GM12864 (cell line): ENCODE results near the gene CCM2.
A peak's percentile ranks its signal among the peaks of the same experiment; 100 is the strongest.

Experiments used
- DNase-seq: peaks from one replicate; pipeline ENCODE4 v3.0.0-alpha.2; 2011; ENCODE audit warnings: low read depth
- H3K4me3 ChIP-seq: 2 replicates; pipeline ENCODE4 v1.5.1; 2011; ENCODE audit warnings: mild to moderate bottlenecking, low read depth, low read length, control low read depth
- TF ChIP-seq, protein P1 (sequence below): IDR thresholded peaks from 2 replicates; pipeline ENCODE4 v1.5.1; 2011; ENCODE audit warnings: low read depth, mild to moderate bottlenecking, moderate library complexity, low read length, control low read depth, inconsistent platforms; ENCODE audit errors: missing control alignments

CCM2 gene

DNA sequence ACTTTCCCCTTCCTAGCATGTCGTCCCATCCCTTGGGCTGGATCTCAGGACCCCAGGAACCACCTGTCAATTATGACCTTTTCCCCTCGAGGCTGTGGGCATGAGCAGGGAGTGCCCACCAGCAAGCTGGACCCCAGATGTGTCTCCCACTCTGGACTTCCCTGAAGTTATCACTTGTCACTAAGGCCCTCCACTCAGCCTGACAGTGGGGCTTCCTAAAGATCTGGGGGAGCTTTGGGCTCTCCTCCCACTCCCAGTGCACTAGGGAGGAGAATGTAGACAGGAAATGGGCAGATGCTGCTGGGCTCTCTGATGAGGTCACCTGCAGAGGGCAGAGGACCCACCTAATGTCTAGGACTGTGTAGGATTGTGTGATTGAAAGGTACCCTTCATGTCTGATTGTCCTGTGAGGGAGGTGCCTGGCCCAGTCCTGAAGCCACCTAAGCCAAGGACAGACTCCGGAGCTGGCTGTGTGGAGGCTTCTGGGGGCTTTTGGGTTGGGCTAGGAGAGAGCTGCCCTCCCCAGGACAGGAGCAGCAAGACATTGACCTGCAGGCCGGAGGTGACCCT is 39.9 kb upstream of the CCM2 start:
- DNase-seq, result no peak
- TF ChIP-seq, protein P1, sequence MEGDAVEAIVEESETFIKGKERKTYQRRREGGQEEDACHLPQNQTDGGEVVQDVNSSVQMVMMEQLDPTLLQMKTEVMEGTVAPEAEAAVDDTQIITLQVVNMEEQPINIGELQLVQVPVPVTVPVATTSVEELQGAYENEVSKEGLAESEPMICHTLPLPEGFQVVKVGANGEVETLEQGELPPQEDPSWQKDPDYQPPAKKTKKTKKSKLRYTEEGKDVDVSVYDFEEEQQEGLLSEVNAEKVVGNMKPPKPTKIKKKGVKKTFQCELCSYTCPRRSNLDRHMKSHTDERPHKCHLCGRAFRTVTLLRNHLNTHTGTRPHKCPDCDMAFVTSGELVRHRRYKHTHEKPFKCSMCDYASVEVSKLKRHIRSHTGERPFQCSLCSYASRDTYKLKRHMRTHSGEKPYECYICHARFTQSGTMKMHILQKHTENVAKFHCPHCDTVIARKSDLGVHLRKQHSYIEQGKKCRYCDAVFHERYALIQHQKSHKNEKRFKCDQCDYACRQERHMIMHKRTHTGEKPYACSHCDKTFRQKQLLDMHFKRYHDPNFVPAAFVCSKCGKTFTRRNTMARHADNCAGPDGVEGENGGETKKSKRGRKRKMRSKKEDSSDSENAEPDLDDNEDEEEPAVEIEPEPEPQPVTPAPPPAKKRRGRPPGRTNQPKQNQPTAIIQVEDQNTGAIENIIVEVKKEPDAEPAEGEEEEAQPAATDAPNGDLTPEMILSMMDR, result no peak

DNA sequence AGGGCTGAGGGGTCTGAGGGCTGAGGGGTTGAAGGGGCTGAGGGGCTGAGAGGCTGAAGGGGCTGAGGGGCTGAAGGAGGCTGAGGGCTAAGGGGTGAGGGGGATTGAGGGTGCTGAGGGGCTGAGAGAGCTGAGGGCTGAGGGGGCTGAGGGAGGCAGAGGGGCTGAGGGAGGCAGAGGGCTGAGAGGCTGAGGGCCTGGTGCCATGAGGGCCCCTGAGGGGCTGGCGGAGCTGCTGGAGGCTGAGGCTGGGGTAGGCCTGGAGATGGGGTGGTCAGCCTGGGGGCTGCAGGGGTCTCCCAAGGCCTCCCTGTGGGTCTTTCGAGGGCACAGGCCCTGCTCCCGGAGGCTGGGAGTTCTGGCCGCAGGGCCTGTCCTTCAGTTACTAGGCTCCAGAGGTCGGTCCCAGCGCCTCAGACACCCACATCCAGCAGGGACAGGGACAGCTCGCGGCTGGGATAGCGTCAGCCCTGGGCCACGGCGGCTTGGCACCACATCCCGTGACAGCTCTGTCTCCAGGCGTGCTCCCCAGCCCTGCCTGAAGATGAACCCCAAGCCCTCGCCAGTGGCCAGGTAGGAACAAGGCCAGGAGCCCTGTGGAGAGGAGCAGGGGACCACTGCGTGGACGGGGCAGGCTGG is 38.0 kb upstream of the CCM2 start:
- TF ChIP-seq, protein P1, result no peak

More for the DNA sequence above, 39.9 kb upstream of the CCM2 start:
- H3K4me3 ChIP-seq, result no peak overlapping the region

DNA sequence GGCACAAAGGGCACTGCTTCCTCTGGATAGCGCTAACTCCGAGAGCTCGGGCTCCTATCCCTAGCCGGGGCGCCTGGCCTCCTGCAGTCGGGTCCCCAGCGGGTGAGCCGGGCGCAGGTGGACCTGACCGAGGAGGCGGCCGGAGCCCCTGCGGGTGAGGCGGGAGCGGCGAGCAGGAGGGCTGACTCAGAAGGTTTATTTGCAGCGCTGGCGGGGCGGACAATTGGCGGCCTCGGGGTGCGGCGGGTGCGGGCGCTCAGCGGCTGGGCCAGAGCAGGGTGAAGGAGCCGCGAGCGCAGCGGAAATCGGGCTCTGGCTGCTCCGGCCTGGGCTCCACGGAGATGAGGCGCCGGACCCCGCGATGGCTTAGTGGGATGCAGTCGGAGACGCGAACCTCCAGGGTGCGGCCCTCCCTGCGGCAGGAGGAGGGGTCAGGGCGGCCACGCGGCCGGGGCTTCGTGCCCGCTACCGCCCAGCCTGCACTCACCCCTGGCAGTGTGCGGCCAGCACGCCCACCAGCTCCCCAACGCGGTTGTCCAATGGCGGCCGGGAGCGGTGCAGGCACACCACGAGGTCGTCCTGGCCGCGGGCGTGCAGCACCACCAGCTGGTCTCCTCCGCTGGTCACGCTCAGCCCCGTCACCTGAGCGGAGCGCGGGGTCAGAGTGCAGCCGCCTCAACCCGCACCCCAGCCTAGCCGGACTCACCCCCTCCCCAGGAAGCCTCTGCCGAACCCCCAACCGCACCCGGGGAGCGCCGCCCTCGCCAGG is 37.3 kb upstream of the CCM2 start:
- no peak for DNase-seq
- H3K4me3 ChIP-seq, result no peak overlapping the region

More for the DNA sequence above, 38.0 kb upstream of the CCM2 start:
- H3K4me3 ChIP-seq, result no peak overlapping the region
- DNase-seq, result no peak

DNA sequence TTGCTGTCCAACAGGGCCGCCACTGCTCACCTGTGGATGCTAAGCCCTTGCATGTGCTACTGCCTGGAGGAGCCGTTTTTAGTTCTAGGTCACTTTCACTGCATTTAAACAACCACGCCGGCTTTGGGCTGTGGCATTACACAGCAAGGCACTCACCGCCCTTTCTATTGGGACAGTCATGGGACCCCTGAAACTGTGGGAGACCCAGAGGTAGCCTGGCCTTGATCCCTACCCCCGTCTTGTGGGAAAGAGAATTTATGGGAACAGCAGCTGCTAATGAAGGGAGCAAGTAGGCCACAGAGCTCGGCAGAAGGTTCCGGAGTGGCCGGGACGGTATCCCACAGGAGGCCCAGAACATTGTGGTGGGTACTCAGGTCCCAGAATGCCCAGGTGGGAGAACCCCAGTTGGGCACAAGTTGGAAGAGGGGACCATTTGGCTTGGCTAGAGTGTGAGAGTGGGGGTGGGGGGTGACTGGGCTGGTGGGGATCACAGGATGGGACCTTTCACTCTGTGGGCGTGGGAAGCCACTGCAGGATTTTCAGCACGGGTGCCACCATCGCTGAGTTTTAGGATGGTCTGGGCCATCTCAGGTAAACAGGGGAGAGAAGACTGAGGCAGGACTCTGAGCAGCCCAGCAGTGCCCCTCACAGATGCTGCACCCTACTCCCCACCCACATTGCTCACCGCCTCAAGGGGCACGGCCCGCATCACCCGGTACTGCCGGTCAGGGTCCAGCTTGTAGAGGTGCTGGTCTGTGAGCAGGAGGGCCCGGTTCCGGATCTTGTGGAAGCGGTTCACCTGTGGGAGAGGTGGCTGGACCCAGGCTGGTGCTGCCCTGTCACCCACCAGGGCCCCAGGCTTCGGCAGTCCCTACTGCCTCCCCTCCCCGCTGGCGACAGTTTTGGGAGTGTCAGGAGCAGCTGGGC is 36.4 kb upstream of the CCM2 start:
- DNase-seq, result no peak
- TF ChIP-seq, protein P1, result no peak

More for the DNA sequence above, 37.3 kb upstream of the CCM2 start:
- TF ChIP-seq, protein P1, result no peak

DNA sequence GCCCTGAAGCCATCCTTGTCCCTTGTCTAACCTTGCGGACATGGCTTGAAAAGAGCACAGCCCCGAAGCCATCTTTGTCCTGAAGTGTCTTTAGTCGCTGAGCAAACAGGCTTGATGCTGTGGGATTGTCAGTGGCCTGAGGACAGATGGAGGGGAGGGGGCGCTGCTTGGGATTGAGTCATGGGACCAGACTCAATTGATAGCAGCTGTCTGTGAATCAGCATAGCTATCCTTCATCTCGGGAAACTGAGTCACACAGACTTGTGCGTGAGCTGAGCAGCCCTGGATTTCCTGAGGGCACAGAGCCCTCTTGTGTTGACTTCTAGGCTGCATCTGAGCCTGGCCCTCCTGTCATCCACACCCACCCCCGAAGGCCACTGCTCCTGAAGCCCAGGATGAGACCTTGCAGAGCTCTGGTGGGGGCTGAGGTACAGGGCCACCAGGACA is 35.6 kb upstream of the CCM2 start:
- TF ChIP-seq, protein P1, result peak; percentile 35
- H3K4me3 ChIP-seq, result no peak overlapping the region
- no peak for DNase-seq

More for the DNA sequence above, 36.4 kb upstream of the CCM2 start:
- H3K4me3 ChIP-seq, result no peak overlapping the region

DNA sequence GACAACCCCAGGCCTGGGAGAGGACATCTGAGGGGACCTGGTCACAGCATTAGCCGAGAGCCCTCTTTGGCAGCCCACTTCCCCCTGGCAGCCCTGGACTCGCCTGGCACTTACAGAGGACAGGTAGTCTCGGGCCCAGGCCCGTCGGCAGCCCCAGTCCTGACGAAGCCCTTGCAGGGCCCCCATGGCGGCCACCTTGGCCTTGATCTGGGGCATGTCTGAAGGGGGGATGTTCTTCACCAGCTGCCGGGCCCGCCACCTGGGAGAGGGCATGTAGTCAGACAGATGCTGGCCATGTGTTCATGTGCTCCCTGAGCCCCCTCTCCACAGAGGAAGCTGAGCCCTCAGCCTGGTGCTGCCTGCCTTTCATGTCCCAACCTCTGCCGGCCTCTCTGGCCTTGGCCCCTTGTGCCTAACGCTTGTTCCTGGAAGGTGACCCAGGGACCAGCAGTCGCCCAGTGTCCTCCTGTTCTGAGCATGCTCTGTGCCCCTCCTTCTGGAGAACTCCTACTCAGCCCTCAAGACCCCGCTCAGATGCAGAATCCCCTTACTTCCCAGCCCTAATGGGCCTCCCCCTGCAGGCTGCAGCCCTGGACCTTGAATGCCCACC is 35.1 kb upstream of the CCM2 start:
- H3K4me3 ChIP-seq, result no peak overlapping the region
- TF ChIP-seq, protein P1, result no peak
- DNase-seq, result no peak
